HepG2 (cell line): Measurements from ENCODE around the gene FAF2. TPM values are rescaled to one million over a fixed set of nuclear protein-coding genes. Genes with fewer than 3 reads are reported as not detected.

ENCODE experiments used
- ARID4A ChIP-seq: sonication (generic); formaldehyde crosslinking; IDR thresholded peaks from 2 replicates; pipeline ENCODE4 v1.5.0; 2020; ENCODE audit warnings: mild to moderate bottlenecking, missing genetic modification reagents, borderline replicate concordance
- CREB1 ChIP-seq, 2 experiments: fragments of 450-650 bp in 1 of 2; IDR thresholded peaks; 2 replicates each; pipeline ENCODE4 v1.6.1; 2016 to 2017; ENCODE audit warnings: control low read depth in 1 of 2, mild to moderate bottlenecking in 1 of 2, missing compliant biosample characterization in 1 of 2, missing genetic modification characterization in 1 of 2
- CSRNP1 ChIP-seq: sonication (generic); formaldehyde crosslinking; IDR thresholded peaks from 2 replicates; pipeline ENCODE4 v1.8.1; 2023; ENCODE audit warnings: mild to moderate bottlenecking, missing genetic modification reagents
- GFI1 ChIP-seq: sonication (generic); formaldehyde crosslinking; IDR thresholded peaks from 2 replicates; pipeline ENCODE4 v1.5.0; 2020; ENCODE audit warnings: missing genetic modification reagents, mild to moderate bottlenecking, borderline replicate concordance
- HMG20B ChIP-seq: conservative IDR thresholded peaks from 2 replicates; pipeline ENCODE4 v1.6.1; 2016; ENCODE audit warnings: missing genetic modification reagents, missing compliant biosample characterization
- IKZF1 ChIP-seq: fragments of 450-650 bp; IDR thresholded peaks from 2 replicates; pipeline ENCODE4 v1.7.1; 2016
- ISL2 ChIP-seq: sonication (generic); formaldehyde crosslinking; IDR thresholded peaks from 2 replicates; pipeline ENCODE4 v1.5.0; 2020; ENCODE audit warnings: missing genetic modification reagents
- KMT2B ChIP-seq: IDR thresholded peaks from 2 replicates; pipeline ENCODE4 v1.6.1; 2016; ENCODE audit warnings: missing genetic modification reagents, missing compliant biosample characterization
- PBX2 ChIP-seq: IDR thresholded peaks from 2 replicates; pipeline ENCODE4 v1.6.1; 2016; ENCODE audit warnings: control low read depth
- RXRB ChIP-seq: IDR thresholded peaks from 2 replicates; pipeline ENCODE4 v1.6.1; 2016; ENCODE audit warnings: borderline replicate concordance, missing genetic modification reagents, missing compliant biosample characterization
- SOX13 ChIP-seq, 3 experiments: fragments of 450-650 bp in 1 of 3; sonication (generic) in 1 of 3; formaldehyde crosslinking in 1 of 3; IDR thresholded peaks in 2 of 3; conservative IDR thresholded peaks in 1 of 3; 2 replicates each; pipeline versions ENCODE4 v1.5.0 to v1.6.1; 2016 to 2020; ENCODE audit warnings: antibody characterized with exemption in 1 of 3, mild to moderate bottlenecking in 1 of 3, missing compliant biosample characterization in 1 of 3, missing genetic modification reagents in 1 of 3, moderate library complexity in 1 of 3
- SP1 ChIP-seq, 2 experiments: fragments of 450-650 bp in 1 of 2; sonication (generic) in 1 of 2; formaldehyde crosslinking in 1 of 2; IDR thresholded peaks; 2 replicates each; pipeline versions ENCODE4 v1.4.0 to v1.6.1; 2016 to 2020; ENCODE audit warnings: missing genetic modification reagents in 1 of 2
- TSC22D2 ChIP-seq: sonication (generic); formaldehyde crosslinking; IDR thresholded peaks from 2 replicates; pipeline ENCODE4 v1.5.1; 2020; ENCODE audit warnings: missing genetic modification reagents, mild to moderate bottlenecking, borderline replicate concordance
- ZBTB33 ChIP-seq: sonication (generic); formaldehyde crosslinking; IDR thresholded peaks from 2 replicates; pipeline ENCODE4 v1.4.0; 2020; ENCODE audit warnings: missing genetic modification reagents
- ZMYM3 ChIP-seq: sonication (generic); formaldehyde crosslinking; IDR thresholded peaks from 2 replicates; pipeline ENCODE4 v1.5.1; 2020; ENCODE audit warnings: mild to moderate bottlenecking, missing genetic modification reagents
- ZNF276 ChIP-seq: sonication (generic); formaldehyde crosslinking; IDR thresholded peaks from 2 replicates; pipeline ENCODE4 v1.4.0; 2020; ENCODE audit warnings: mild to moderate bottlenecking, low read depth, missing genetic modification reagents
- polyA plus RNA-seq, 8 experiments: library from polyadenylated mRNA; depleted of rRNA in 3 of 8; stranded (reverse) in 7 of 8; unstranded in 1 of 8; fragments of >200 nt; fragmentation: Illumina TruSeq in 4 of 8; extraction: Trizol in 4 of 8; gene quantifications; 2 replicates each; pipeline versions ENCODE4 v1.2.1 to v1.2.3, GENCODE V29; 2011 to 2016; ENCODE audit warnings: low read depth in 4 of 8, missing spikeins in 1 of 8, mixed read lengths in 1 of 8; ENCODE audit not compliant: insufficient read depth in 1 of 8
- total RNA-seq, 5 experiments: library from RNA; depleted of rRNA; stranded (reverse); fragments of >200 nt; fragmentation: Illumina TruSeq; extraction: Trizol; gene quantifications; 2 replicates each; pipeline ENCODE4 v1.2.3, GENCODE V29; 2016; ENCODE audit warnings: low read depth in 1 of 5

FAF2 gene
- total and polyA plus RNA-seq, 2 of the 13 experiments (the other 11 are each of a cell fraction or from before 2014, with no cell fraction given): 27.8 to 34.3 TPM

- 0 out of 2 replicates have a peak, but pooled peaks have one; percentile 16 for TF ChIP-seq ZBTB33 (CRISPR knock-in tag)
- TF ChIP-seq ISL2: no peak
- TF ChIP-seq GFI1: peak; percentile 39; the same call in 1 of the 2 replicates
- TF ChIP-seq CSRNP1 (CRISPR knock-in tag): no peak
- no peak for TF ChIP-seq SP1 (IDR thresholded peaks at IDR 0.05)
- no peak for TF ChIP-seq SP1 (CRISPR knock-in tag; IDR thresholded peaks at IDR 0.05)
- no peak for TF ChIP-seq KMT2B
- 0 out of 2 replicates have a peak, but pooled peaks have one; percentile 26 for TF ChIP-seq ZMYM3 (CRISPR knock-in tag)
- TF ChIP-seq CREB1 (IDR thresholded peaks at IDR 0.05): no peak
- peak; percentile 28; the same call in 1 of the 2 replicates for TF ChIP-seq CREB1 (CRISPR knock-in tag; IDR thresholded peaks at IDR 0.05)
- peak; percentile 45; the same call in 1 of the 2 replicates for TF ChIP-seq RXRB (CRISPR knock-in tag)
- no peak for TF ChIP-seq ARID4A (CRISPR knock-in tag)
- TF ChIP-seq TSC22D2 (CRISPR knock-in tag): no peak
- 0 out of 2 replicates have a peak, but pooled peaks have one; percentile 35 for TF ChIP-seq HMG20B (CRISPR knock-in tag)
- no peak for TF ChIP-seq IKZF1
- TF ChIP-seq PBX2 (CRISPR knock-in tag): no peak
- TF ChIP-seq ZNF276: no peak
- TF ChIP-seq SOX13 (IDR thresholded peaks at IDR 0.05): no peak
- peak in 1 of 2 experiments; percentile 25; a peak in 1 of 4 replicates for TF ChIP-seq SOX13 (CRISPR knock-in tag; conservative IDR thresholded peaks at IDR 0.05 in 1 of 2, IDR thresholded peaks at IDR 0.05 in 1 of 2)
Observed at GRCh38 chr5:176418251-176418650, 29.9 kb upstream of the FAF2 start (continued).
